GM19193 (cell line): ENCODE data around the gene SDHB.

ENCODE experiments used
- POLR2A ChIP-seq: IDR thresholded peaks from 4 replicates; pipeline ENCODE4 v1.6.1; 2011; ENCODE audit not compliant: insufficient read depth, insufficient read length; ENCODE audit errors: extremely low read depth

The SDHB gene

GRCh38 chr1:17053685-17054410 lies at the start of gene SDHB:
Gene SDHB, minus strand, starts transcription at chr1:17054032. Its CDS starts 13 bp downstream, at chr1:17054019.
- peak; percentile 83 for TF ChIP-seq POLR2A

GRCh38 chr1:17102232-17102631 lies 48.4 kb upstream of the SDHB start:
- no peak for TF ChIP-seq POLR2A

GRCh38 chr1:17101261-17101660 lies 47.4 kb upstream of the SDHB start:
- no peak for TF ChIP-seq POLR2A

GRCh38 chr1:17099616-17100340 lies 45.9 kb upstream of the SDHB start:
- no peak for TF ChIP-seq POLR2A

GRCh38 chr1:17098446-17099317 lies 44.9 kb upstream of the SDHB start:
- TF ChIP-seq POLR2A, result no peak

- TF ChIP-seq POLR2A, result no peak
These were observed 44.0 kb upstream of the SDHB start for GRCh38 chr1:17097787-17098186.

GRCh38 chr1:17097147-17097546 lies 43.3 kb upstream of the SDHB start:
- no peak for TF ChIP-seq POLR2A

- no peak for TF ChIP-seq POLR2A
These were observed 42.8 kb upstream of the SDHB start for GRCh38 chr1:17096584-17096983.

GRCh38 chr1:17095141-17095540 lies 41.3 kb upstream of the SDHB start:
- TF ChIP-seq POLR2A, result no peak

- no peak for TF ChIP-seq POLR2A
These were observed 40.8 kb upstream of the SDHB start for GRCh38 chr1:17094664-17095063.

GRCh38 chr1:17093822-17094393 lies 40.1 kb upstream of the SDHB start:
- no peak for TF ChIP-seq POLR2A

GRCh38 chr1:17091252-17091651 lies 37.4 kb upstream of the SDHB start:
- TF ChIP-seq POLR2A, result no peak

- TF ChIP-seq POLR2A, result no peak
These were observed 35.7 kb upstream of the SDHB start for GRCh38 chr1:17089506-17089905.

- no peak for TF ChIP-seq POLR2A
These were observed 32.9 kb upstream of the SDHB start for GRCh38 chr1:17086751-17087150.

- no peak for TF ChIP-seq POLR2A
These were observed 31.0 kb upstream of the SDHB start for GRCh38 chr1:17084787-17085186.
